CD4-positive, alpha-beta T cell treated with Interleukin-1 beta for 1 hour (primary cell): ENCODE data around the gene IGSF5.
"Not testable (repeated sequence)": the region's sequence is repeated elsewhere in the genome, so short reads cannot be mapped to it uniquely, and the experiment has no call there.

ENCODE experiments used
- DNase-seq, 2 donors: peaks; one replicate each; pipeline ENCODE4 v3.0.0-alpha.2; 2020 to 2022

Gene IGSF5

GRCh38 chr21:39744883-39745282 is at the start of gene IGSF5:
Gene IGSF5 (plus strand): TSS chr21:39745183. CDS start chr21:39745510, 327 bp downstream.
- not testable (repeated sequence) for DNase-seq

DNA sequence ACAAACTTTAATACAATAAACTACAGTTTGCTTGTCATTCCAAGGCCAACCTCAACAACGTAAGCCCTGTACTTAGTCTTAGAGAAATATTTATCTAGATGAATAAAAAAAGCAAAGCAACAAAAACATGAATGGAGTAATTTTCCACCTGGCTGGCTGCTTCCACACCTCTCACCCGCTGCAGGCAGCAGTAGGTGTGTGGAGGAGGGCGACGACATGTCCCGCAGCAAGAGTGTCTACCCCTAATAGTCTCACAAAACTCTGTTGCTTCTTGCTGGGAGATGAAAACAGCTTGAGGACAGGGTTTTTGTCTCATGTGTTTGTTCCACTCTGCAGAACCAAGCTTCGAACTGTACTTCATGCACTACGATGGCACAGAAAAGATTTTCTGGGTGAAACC is 48.8 kb upstream of the IGSF5 start:
- no peak for DNase-seq

GRCh38 chr21:39696618-39697017 is 48.4 kb upstream of the IGSF5 start:
- no peak for DNase-seq

- no peak for DNase-seq
Observed at GRCh38 chr21:39700318-39700717, 44.7 kb upstream of the IGSF5 start.

DNA sequence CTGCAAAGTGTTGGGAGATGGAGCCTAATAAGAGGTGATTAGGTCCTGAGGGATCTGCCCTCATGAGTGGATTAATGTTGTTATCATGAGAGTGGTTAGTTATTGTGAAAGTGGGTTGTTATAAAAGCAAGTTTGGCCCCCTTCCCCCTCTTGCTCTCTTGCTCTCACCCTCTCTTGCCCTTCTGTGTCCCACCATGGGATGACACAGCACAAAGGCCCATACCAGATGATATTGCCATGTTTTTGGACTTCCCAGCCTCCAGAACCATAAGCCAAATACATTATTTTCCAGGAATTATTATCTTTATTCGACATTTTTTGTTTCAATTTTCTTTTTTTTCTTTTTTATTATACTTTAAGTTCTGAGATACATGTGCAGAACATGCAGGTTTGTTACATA is 41.4 kb upstream of the IGSF5 start:
- DNase-seq, result no peak

DNA sequence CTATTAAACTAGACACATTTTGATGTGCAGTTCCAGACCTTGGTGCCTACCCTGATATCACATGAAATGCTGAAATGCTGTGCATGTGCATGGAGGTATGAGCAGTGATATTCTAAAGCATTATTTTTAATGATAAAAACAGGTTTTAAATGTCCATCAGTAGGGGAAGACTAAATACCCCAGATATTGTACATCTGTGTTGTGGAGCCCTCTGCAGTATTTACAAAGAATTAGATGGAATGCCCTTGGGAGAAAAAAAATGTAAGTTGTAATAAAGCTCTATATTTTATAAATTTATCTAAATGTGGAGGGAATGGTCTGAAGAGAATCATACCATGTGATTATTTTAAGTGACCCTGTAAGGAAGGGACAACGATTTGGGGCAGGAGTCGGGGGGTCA is 39.1 kb upstream of the IGSF5 start:
- DNase-seq, result no peak

DNA sequence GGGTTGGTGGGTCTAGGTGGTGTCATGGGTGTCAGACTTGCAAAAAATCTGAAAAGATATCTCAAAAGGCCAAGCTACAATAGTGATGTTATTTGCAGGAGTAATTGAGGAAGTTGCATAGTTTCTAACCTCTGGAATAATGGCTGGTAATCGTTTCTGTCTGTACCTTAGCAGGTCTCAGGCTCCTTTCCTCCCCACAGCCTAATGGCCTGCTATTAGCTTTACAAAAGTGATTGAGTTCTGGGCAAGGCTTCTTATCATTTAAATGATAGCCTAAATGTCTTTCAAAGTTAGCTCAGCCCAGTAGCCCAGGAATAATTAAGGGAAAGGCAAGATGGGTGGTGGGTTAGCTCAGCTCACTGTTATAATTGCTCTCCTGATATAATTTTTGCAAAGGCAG is 37.7 kb upstream of the IGSF5 start:
- no peak for DNase-seq

DNA sequence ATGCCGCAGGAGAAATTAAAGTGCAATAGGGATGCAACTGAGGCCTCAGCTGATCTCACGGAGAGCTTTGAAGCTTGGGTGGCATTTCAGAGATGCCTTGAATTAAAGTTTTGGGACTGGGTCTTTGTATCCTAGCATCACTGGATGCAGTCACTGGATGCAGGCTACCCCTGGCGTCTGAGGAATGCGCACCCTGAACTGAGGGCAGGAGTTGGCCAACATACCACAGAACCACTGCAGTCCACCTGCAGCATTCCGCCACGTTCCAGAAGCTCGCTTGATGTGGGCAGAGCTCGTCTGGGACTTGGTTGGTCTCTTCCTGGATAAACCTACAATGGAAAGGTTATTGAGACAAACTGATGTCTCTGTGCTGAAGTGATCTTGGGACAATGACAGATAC is 34.1 kb upstream of the IGSF5 start:
- DNase-seq, result no peak

GRCh38 chr21:39712273-39712672 is 32.7 kb upstream of the IGSF5 start:
- no peak for DNase-seq

GRCh38 chr21:39712976-39713375 is 32.0 kb upstream of the IGSF5 start:
- DNase-seq, result no peak

- DNase-seq, result no peak
Observed at GRCh38 chr21:39713905-39714304, 31.1 kb upstream of the IGSF5 start.

DNA sequence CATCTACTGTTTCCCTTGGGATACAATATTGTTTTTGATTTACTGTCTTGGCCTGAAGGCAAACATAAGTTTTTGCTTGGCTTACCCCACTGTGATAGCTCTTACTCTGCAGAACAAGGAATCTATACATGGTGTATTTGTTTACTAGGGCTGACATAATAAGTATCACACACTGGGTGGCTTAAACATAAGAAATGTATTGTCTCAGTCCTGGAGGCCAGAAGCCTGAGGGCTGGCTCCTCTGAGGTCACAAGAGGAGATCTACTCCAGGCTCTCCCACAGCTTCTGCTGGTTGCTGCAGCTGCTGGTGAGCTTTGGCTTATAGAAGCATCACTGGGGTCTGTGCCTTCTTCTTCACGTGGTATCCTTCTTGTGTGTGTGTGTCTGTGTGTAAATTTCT is 30.7 kb upstream of the IGSF5 start:
- DNase-seq, result no peak

- peak in 1 of 2 donors; percentile 20 for DNase-seq
Observed at GRCh38 chr21:39715804-39716397, 29.1 kb upstream of the IGSF5 start.

GRCh38 chr21:39720126-39720778 is 24.7 kb upstream of the IGSF5 start:
- no peak for DNase-seq

DNA sequence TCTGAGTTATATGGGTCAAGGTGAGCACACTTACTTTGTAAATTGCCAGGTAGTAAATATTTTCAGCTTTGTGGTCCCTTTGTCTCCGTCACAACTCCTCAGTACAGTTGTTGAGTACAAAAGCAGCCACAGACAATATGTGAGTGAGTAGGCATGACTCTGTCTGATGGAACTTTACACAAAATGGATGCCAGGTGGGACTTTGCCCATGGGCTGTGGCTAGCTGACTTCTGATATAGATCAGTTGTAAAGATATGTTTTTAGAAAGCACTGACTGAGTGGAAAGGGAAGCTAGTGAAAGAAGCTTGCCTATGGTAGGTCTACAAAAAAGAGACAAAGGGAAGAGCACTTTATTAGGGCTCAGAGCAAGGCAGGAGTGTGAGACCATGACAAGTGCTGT is 23.1 kb upstream of the IGSF5 start:
- DNase-seq, result no peak

DNA sequence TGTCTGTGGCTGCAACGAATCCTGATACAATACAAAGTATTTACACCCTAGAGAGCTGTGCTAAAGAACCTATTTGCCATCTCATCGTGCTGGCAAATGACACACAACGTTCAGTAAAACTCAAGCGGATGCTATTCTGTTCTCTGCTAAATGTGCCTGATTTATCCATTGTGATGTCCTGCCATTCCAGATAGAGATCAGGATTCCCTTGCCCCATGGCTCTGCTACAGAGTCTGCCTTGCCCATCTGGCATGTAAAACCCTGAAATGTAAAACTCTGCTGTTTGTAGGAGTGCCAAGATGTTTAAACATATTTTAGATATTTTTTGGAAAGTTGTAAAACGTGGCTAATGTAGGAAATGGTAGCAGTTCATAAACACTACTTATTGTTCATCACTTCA is 20.0 kb upstream of the IGSF5 start:
- DNase-seq, result no peak

- DNase-seq, result no peak
Observed at GRCh38 chr21:39726133-39726532, 18.9 kb upstream of the IGSF5 start.

DNA sequence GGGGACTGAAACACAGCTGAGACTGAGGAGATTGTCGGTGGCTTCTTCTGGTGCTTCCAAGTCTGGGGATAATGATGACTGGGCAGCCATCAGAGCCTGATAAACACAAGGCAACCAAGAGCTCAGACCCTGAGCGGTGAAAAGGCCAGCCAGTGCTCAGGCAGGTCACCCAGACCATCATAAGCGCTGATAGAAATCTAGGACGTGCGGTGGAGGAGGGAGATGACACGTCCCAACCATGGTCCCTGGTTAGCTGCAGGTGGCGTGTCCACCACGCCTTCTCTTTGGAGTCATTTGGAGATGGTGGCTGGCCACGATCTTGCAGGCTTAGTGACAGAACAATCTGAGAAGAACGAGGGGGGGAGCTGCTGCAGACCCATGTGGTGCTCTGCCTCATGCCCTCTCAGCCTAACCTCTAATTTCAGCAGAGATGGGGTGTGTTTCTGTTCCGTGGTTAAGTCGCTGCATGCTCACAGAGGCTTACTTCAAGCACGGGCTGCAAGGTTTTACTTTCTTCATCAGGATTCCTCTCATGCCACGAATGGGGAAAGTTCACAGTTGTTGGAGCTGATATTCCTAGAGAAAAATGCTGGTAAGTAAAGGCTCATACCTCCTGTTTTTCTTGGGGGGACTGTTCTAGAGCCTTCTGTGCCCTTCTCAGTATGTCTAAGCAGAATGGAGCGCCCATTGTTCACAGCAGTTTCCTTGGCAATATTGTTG is 17.4 kb upstream of the IGSF5 start:
- DNase-seq, result no peak

- no peak for DNase-seq
Observed at GRCh38 chr21:39728341-39728740, 16.6 kb upstream of the IGSF5 start.

GRCh38 chr21:39730418-39731157 is 14.4 kb upstream of the IGSF5 start:
- DNase-seq, result no peak

GRCh38 chr21:39736716-39737115 is 8.3 kb upstream of the IGSF5 start:
- DNase-seq, result no peak

GRCh38 chr21:39737376-39738000 is 7.5 kb upstream of the IGSF5 start:
- DNase-seq, result no peak

DNA sequence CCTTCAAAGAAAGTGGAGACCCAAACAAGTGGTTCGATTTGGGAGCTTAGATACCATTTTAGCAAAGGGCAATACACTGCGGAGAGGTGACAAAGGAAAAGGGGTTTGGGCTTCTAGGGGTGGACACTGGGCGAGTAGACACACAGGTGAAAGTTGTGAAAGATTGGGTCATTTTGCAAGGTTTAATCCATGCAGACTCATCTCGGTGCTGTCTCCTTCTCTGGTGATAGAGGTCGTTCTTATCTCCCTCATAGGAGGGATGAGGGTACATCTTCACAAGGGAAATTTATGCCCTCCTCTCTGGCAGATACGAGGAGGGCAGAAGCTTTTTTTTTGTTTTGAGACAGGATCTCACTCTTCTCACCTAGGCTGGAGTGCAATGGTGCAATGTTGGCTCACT is 6.4 kb upstream of the IGSF5 start:
- DNase-seq, result no peak
